Right lobe of liver (tissue), 4 donors: ENCODE data around the gene RPS3A.
"Not testable (repeated sequence)": the region's sequence is repeated elsewhere in the genome, so short reads cannot be mapped to it uniquely, and the experiment has no call there.

Experiments used
- CTCF ChIP-seq, 4 donors: fragments of 200-600 bp in 3 of 4; fragments of 450-650 bp in 1 of 4; IDR thresholded peaks; one replicate each; pipeline versions ENCODE4 v1.5.1 to v1.8.0; 2016 to 2022; ENCODE audit warnings: antibody characterized with exemption in 4 of 4, mild to moderate bottlenecking in 2 of 4
- POLR2A ChIP-seq: fragments of 450-650 bp; IDR thresholded peaks from one replicate; pipeline ENCODE4 v1.6.1; 2017; ENCODE audit warnings: antibody characterized with exemption, mild to moderate bottlenecking
- donor health status: DM: no; HTN: no; CAD: no.
- donor health status: DM: no; HTN: no; CAD: no.
- donor health status: DM: no; HTN: yes; CAD: no.

- not testable (repeated sequence) for TF ChIP-seq CTCF (IDR thresholded peaks at IDR 0.05); POLR2A
Observed at GRCh38 chr4:151077978-151078377, 21.4 kb upstream of the RPS3A start.
